H1 (cell line): Measurements from ENCODE around the gene RALGAPB. TPM values are rescaled to one million over a fixed set of nuclear protein-coding genes. Genes with fewer than 3 reads are reported as not detected.

Source experiments
- CTCF ChIA-PET: fragments of 300-600 bp; sonication (Branson Sonifier 250); formaldehyde crosslinking; loops from one replicate; lab custom pipeline; 2021; ENCODE audit not compliant: partially characterized antibody; lab: Charles Lee
- POLR2A ChIA-PET: fragments of 300-600 bp; sonication (Branson Sonifier 250); formaldehyde crosslinking; loops from one replicate; lab custom pipeline; 2021; ENCODE audit warnings: inconsistent platforms; ENCODE audit not compliant: partially characterized antibody; lab: Charles Lee
- DNase-seq, 2 experiments: peaks; one replicate each; pipeline versions ENCODE4 v3.0.0 to v3.0.0-alpha.2; 2010 to 2022; ENCODE audit warnings: low spot score in 2 of 2, low read depth in 1 of 2, mixed read lengths in 1 of 2
- FAIRE-seq: peaks from 2 replicates; lab custom pipeline; 2011; peaks lifted over from hg19 to GRCh38; lab: Jason Lieb, UNC
- H2AFZ ChIP-seq: 2 replicates; pipeline ENCODE4 v1.8.1; 2012; ENCODE audit warnings: low read length, inconsistent platforms
- H2AK5ac ChIP-seq: 2 replicates; pipeline ENCODE4 v1.6.1; 2013; ENCODE audit warnings: low read depth, low read length
- H2BK120ac ChIP-seq: replicated peaks from 2 replicates; pipeline ENCODE3; 2013; ENCODE audit warnings: low read depth, low read length, inconsistent platforms
- H2BK12ac ChIP-seq: 2 replicates; pipeline ENCODE4 v1.6.1; 2013; ENCODE audit warnings: low read depth, low read length
- H2BK15ac ChIP-seq: 2 replicates; pipeline ENCODE4 v1.6.1; 2013; ENCODE audit warnings: low read length
- H2BK20ac ChIP-seq: 2 replicates; pipeline ENCODE4 v1.6.1; 2013; ENCODE audit warnings: low read length
- H2BK5ac ChIP-seq: 2 replicates; pipeline ENCODE4 v1.6.1; 2013; ENCODE audit warnings: low read depth, low read length
- H3K14ac ChIP-seq: 2 replicates; pipeline ENCODE4 v1.6.1; 2013; ENCODE audit warnings: inconsistent platforms; ENCODE audit not compliant: insufficient read length
- H3K18ac ChIP-seq: 2 replicates; pipeline ENCODE4 v1.6.1; 2013; ENCODE audit warnings: low read length; ENCODE audit errors: extremely low read depth
- H3K23ac ChIP-seq: 2 replicates; pipeline ENCODE4 v1.6.1; 2013; ENCODE audit warnings: inconsistent platforms; ENCODE audit not compliant: insufficient read length
- H3K23me2 ChIP-seq: 2 replicates; pipeline ENCODE4 v1.6.1; 2013; ENCODE audit warnings: low read depth, low read length
- H3K27ac ChIP-seq: 2 replicates; pipeline ENCODE4 v1.6.1; 2011; ENCODE audit warnings: low read depth, low read length, inconsistent platforms
- H3K27me3 ChIP-seq, 4 experiments: replicated peaks in 1 of 4; 1 replicate in 1 of 4; 2 replicates in 3 of 4; pipeline versions ENCODE4 v1.6.1 to v1.8.1; 2011 to 2013; ENCODE audit warnings: low read length in 3 of 4, mild to moderate bottlenecking in 3 of 4, inconsistent platforms in 2 of 4, mixed read lengths in 2 of 4, moderate library complexity in 1 of 4; ENCODE audit not compliant: control insufficient read depth in 3 of 4, insufficient read depth in 3 of 4; ENCODE audit errors: extremely low read depth in 1 of 4
- H3K36me3 ChIP-seq, 4 experiments: 2 replicates each; pipeline versions ENCODE4 v1.6.1 to v1.8.1; 2011 to 2013; ENCODE audit warnings: mild to moderate bottlenecking in 4 of 4, low read length in 3 of 4, moderate library complexity in 2 of 4, control low read depth in 1 of 4, inconsistent platforms in 1 of 4; ENCODE audit not compliant: insufficient read depth in 4 of 4, control insufficient read depth in 2 of 4
- H3K4ac ChIP-seq: replicated peaks from 2 replicates; pipeline ENCODE3; 2013; ENCODE audit warnings: low read length, low read depth, mixed read lengths, inconsistent platforms; ENCODE audit not compliant: insufficient read length
- H3K4me1 ChIP-seq, 4 experiments: replicated peaks in 1 of 4; 1 replicate in 1 of 4; 2 replicates in 3 of 4; pipeline versions ENCODE4 v1.6.1 to v1.8.1; 2011 to 2013; ENCODE audit warnings: low read length in 3 of 4, inconsistent platforms in 2 of 4, mixed read lengths in 1 of 4; ENCODE audit not compliant: insufficient read depth in 4 of 4, control insufficient read depth in 3 of 4
- H3K4me2 ChIP-seq, 2 experiments: 2 replicates each; pipeline versions ENCODE4 v1.6.1 to v1.8.1; 2011 to 2013; ENCODE audit warnings: low read depth in 2 of 2, low read length in 2 of 2, control low read depth in 1 of 2, inconsistent platforms in 1 of 2, mild to moderate bottlenecking in 1 of 2; ENCODE audit not compliant: insufficient read depth in 1 of 2
- H3K4me3 ChIP-seq, 4 experiments: fragments of 200-600, 300-600 bp in 1 of 4; sonication (generic), shearing (Covaris generic), sonication (Bioruptor Twin) in 1 of 4; 2 replicates each; pipeline versions ENCODE4 v1.5.1 to v1.8.1; 2011 to 2016; ENCODE audit warnings: low read length in 4 of 4, low read depth in 3 of 4, control low read depth in 2 of 4, inconsistent platforms in 2 of 4, mild to moderate bottlenecking in 2 of 4, mixed read lengths in 1 of 4, moderate library complexity in 1 of 4; ENCODE audit not compliant: insufficient read depth in 2 of 4; ENCODE audit errors: extremely low read depth in 1 of 4
- H3K56ac ChIP-seq: replicated peaks from 2 replicates; pipeline ENCODE3; 2013; ENCODE audit warnings: low read depth, mild to moderate bottlenecking, mixed read lengths, low read length, inconsistent platforms; ENCODE audit not compliant: insufficient read length
- H3K79me1 ChIP-seq: 2 replicates; pipeline ENCODE4 v1.6.1; 2013; ENCODE audit warnings: low read depth, low read length, control low read depth
- H3K79me2 ChIP-seq, 2 experiments: 2 replicates each; pipeline versions ENCODE4 v1.6.1 to v1.8.1; 2012 to 2013; ENCODE audit warnings: low read length in 2 of 2, mild to moderate bottlenecking in 2 of 2, inconsistent platforms in 1 of 2; ENCODE audit not compliant: insufficient read depth in 2 of 2, control insufficient read depth in 1 of 2
- H3K9ac ChIP-seq, 4 experiments: replicated peaks in 1 of 4; 1 replicate in 1 of 4; 2 replicates in 3 of 4; pipeline versions ENCODE4 v1.6.1 to v1.8.1; 2011 to 2013; ENCODE audit warnings: low read depth in 3 of 4, low read length in 3 of 4, control low read depth in 2 of 4, mild to moderate bottlenecking in 2 of 4, moderate library complexity in 2 of 4, inconsistent platforms in 1 of 4; ENCODE audit errors: extremely low read depth in 1 of 4
- H3K9me3 ChIP-seq, 2 experiments: 2 replicates each; pipeline versions ENCODE4 v1.6.1 to v1.8.1; 2012 to 2013; ENCODE audit warnings: mild to moderate bottlenecking in 2 of 2, moderate library complexity in 2 of 2, control low read depth in 1 of 2, inconsistent platforms in 1 of 2, low read depth in 1 of 2, low read length in 1 of 2, mixed read lengths in 1 of 2; ENCODE audit not compliant: insufficient read depth in 2 of 2
- H4K20me1 ChIP-seq, 2 experiments: replicated peaks in 1 of 2; 2 replicates each; pipeline versions ENCODE3 to v1.8.1; 2011 to 2013; ENCODE audit warnings: inconsistent platforms in 2 of 2, low read length in 2 of 2, mild to moderate bottlenecking in 1 of 2; ENCODE audit not compliant: insufficient read depth in 2 of 2, control insufficient read depth in 1 of 2
- H4K5ac ChIP-seq: 2 replicates; pipeline ENCODE4 v1.6.1; 2013; ENCODE audit warnings: low read length, low read depth, mixed read lengths, inconsistent platforms; ENCODE audit not compliant: insufficient read length
- H4K8ac ChIP-seq: 2 replicates; pipeline ENCODE4 v1.8.0; 2013; ENCODE audit warnings: mild to moderate bottlenecking, moderate library complexity, low read length, inconsistent platforms; ENCODE audit not compliant: insufficient read depth; ENCODE audit errors: extremely low read depth
- H4K91ac ChIP-seq: replicated peaks from 2 replicates; pipeline ENCODE3; 2013; ENCODE audit warnings: low read length, mixed read lengths, inconsistent platforms; ENCODE audit not compliant: insufficient read length
- EP300 ChIP-seq, 2 experiments: IDR thresholded peaks; 1 replicate in 1 of 2; 2 replicates in 1 of 2; pipeline ENCODE4 v1.6.1; 2011 to 2012; ENCODE audit warnings: low read depth in 2 of 2, low read length in 2 of 2, mild to moderate bottlenecking in 2 of 2, borderline replicate concordance in 1 of 2, inconsistent platforms in 1 of 2, moderate library complexity in 1 of 2
- NANOG ChIP-seq: IDR thresholded peaks from 2 replicates; pipeline ENCODE4 v1.6.1; 2011; ENCODE audit warnings: low read length, low read depth, mild to moderate bottlenecking, inconsistent platforms; ENCODE audit not compliant: insufficient read depth, poor library complexity, severe bottlenecking
- TAF1 ChIP-seq: IDR thresholded peaks from 2 replicates; pipeline ENCODE4 v1.6.1; 2011; ENCODE audit warnings: mild to moderate bottlenecking, low read depth, low read length
- WGBS, 2 experiments: shearing (Covaris generic) in 1 of 2; methylation state at CpG; one replicate each; pipeline versions ENCODE4 v1.1.6 to v1.1.7; 2013 to 2015; ENCODE audit warnings: low lambda C conversion rate in 2 of 2, mixed read lengths in 2 of 2, inconsistent platforms in 1 of 2, low coverage in 1 of 2, missing lambda C conversion rate in 1 of 2; ENCODE audit not compliant: insufficient replicate concordance in 2 of 2, insufficient coverage in 1 of 2, insufficient read length in 1 of 2; ENCODE audit errors: extremely low coverage in 1 of 2, missing lambda C conversion rate in 1 of 2; 5-methylcytosine and 5-hydroxymethylcytosine counted together
- polyA plus RNA-seq, 7 experiments: library from polyadenylated mRNA; depleted of rRNA in 3 of 7; stranded (reverse) in 5 of 7; unstranded in 2 of 7; fragments of >200 nt in 5 of 7; fragments of 200-250 nt in 2 of 7; gene quantifications; 1 replicate in 5 of 7; 2 replicates in 1 of 7; 4 replicates in 1 of 7; pipeline versions ENCODE4 v1.2.1 to v1.2.3, GENCODE V29; 2011 to 2013; ENCODE audit warnings: missing spikeins in 2 of 7, mixed read lengths in 2 of 7
- total RNA-seq: library from RNA; stranded (reverse); fragmentation: NEBNext Ultra II Directional; extraction: Animal tissue kit (Norgen Biotek cat#: 25700); gene quantifications from 2 replicates; pipeline ENCODE4 v1.2.1, GENCODE V29; 2021

The RALGAPB gene
- total and polyA plus RNA-seq, 2 of the 8 experiments (the other 6 are each of a cell fraction or from before 2014, with no cell fraction given) = 10.6 to 35.1 TPM

DNA sequence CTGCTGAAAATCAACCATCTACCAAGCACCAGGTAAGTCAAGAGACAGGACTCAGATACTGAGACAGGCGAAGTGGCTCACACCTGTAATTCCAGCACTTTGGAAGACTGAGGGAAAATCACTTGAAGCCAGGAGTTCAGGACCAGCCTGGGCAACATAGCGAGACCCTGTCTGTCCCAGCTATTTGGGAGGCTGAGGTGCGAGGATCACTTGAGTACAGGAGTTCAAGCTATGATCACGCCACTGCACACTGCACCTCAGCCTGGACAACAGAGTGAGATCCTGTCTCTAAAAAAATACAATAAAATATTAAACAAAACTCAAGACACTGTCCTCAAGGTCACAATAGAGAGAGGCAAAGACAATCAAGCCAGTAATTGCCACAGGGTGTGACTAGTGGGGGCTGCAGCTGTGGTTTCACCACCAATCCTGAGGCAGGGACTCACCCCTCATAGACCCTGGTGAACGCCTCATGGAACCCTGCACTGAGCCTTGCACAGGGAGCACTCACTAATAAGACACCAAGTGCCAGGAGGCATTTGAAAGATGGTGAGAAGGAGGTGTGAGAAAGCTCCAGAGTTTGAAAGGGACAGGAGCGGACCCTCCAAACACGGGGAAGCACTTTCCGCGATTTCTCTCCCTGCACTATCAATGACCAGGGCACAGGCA, 39.2 kb upstream of the RALGAPB start:
- Histone ChIP-seq H2AFZ (no peak overlapping the region), H3K79me2 (peaks cover 41 to 61% of the 10 kb centered on the region in 2 experiments), H3K4me3 (peak overlapping the region; percentile 75 to 97 (median 94)), H2BK15ac (no peak overlapping the region), H3K4me2 (peak overlapping the region; percentile 97 to 99), H3K14ac (no peak overlapping the region)
- CTCF ChIA-PET = interaction anchor here (0.9 to 7.4 kb wide), 8 partner anchors 8 to 57 kb away, joined by 3 to 85 read pairs (median 10); partner anchors contain the start of gene RALGAPB
- TF ChIP-seq EP300 (IDR thresholded peaks at IDR 0.05; ENCODE audit: borderline replicate concordance in 1 of 2, low read depth in 2 of 2, low read length in 2 of 2) (no peak), NANOG (no peak), TAF1 (0 out of 2 replicates have a peak, but pooled peaks have one; percentile 7)
- TF ChIP-seq, all 59 proteins: peak for 1
- H3K18ac ChIP-seq = no peak overlapping the region
- no peak overlapping the region for H3K56ac ChIP-seq
- H4K91ac ChIP-seq = no peak overlapping the region
- POLR2A ChIA-PET = interaction anchor here (1.0 to 13.7 kb wide), 10 partner anchors 15 to 95 kb away, joined by 3 to 420 read pairs (median 12); partner anchors contain the start of gene RALGAPB
- peak overlapping the region; percentile 75 for H3K4ac ChIP-seq
- peaks cover 10% of the 10 kb centered on the region for H3K23me2 ChIP-seq
- FAIRE-seq (no peak), DNase-seq (no peak)
- peaks cover 31% of the 10 kb centered on the region for H3K79me1 ChIP-seq
- peak overlapping the region in 3 of 4 experiments; percentile 87 to 94 (median 93); a peak in 6 of 7 replicates for H3K9ac ChIP-seq
- no peak overlapping the region for H2BK120ac ChIP-seq
- peaks cover 37 to 61% (median 51%) of the 10 kb centered on the region in 4 experiments for H3K36me3 ChIP-seq
- H4K8ac ChIP-seq = no peak overlapping the region; the same call in 1 of the 2 replicates
- H2BK12ac ChIP-seq = no peak overlapping the region
- no peaks in the 10 kb centered on the region for H3K9me3 ChIP-seq
- H2BK5ac ChIP-seq = peak overlapping the region; percentile 50; the same call in 1 of the 2 replicates
- H3K27me3 ChIP-seq = no peaks in the 10 kb centered on the region
- no peak overlapping the region for H2BK20ac ChIP-seq
- peaks cover 0 to 17% (median 7%) of the 10 kb centered on the region in 4 experiments; a peak in 6 of 7 replicates for H3K4me1 ChIP-seq
- no peak overlapping the region for H4K5ac ChIP-seq
- 81% methylated on average over 9 of the region's 9 CpGs; no CpG with 5 or more reads in 1 of the 2 experiments for WGBS, 2 experiments
- peaks cover 35 to 40% of the 10 kb centered on the region in 2 experiments for H4K20me1 ChIP-seq
- H3K27ac ChIP-seq = no peak overlapping the region
- no peak overlapping the region for H2AK5ac ChIP-seq
- H3K23ac ChIP-seq = no peak overlapping the region
